ENCODE measurements around the gene PLIN3. TPM values are rescaled to one million over a fixed set of nuclear protein-coding genes. Genes with fewer than 3 reads are reported as not detected.

Gene PLIN3
- total RNA-seq, 2 experiments from 2014 or later = 81.3 to 115 TPM

GRCh38 chr19:4908360-4908759 lies 40.9 kb upstream of the PLIN3 start:
- H3K79me2 ChIP-seq (ENCODE audit: insufficient read depth, low read depth, low read length) = peaks cover 35% of the 10 kb centered on the region
- ChIA-PET CTCF (ENCODE audit: unreplicated experiment) (no interaction called here), POLR2A (no interaction called here)

GRCh38 chr19:4906963-4907362 lies 39.5 kb upstream of the PLIN3 start:
- ChIA-PET CTCF (ENCODE audit: unreplicated experiment) (no interaction called here), POLR2A (interaction anchor here (0.6 kb wide), 1 partner anchor 13 kb away, joined by 5 read pairs; no protein-coding TSS in a partner anchor)
- Histone ChIP-seq H4K20me1 (ENCODE audit: insufficient read depth, low read length) (0 out of 2 replicates have a peak, but pooled peaks cover under 1% of the 10 kb centered on the region), H3K4me2 (ENCODE audit: low read length) (no peak overlapping the region), H3K4me3 (ENCODE audit: low read depth, low read length, poor library complexity, severe bottlenecking) (no peak overlapping the region), H2AFZ (ENCODE audit: low read length) (no peak overlapping the region), H3K9me3 (ENCODE audit: low read length) (no peaks in the 10 kb centered on the region), H3K9me2 (ENCODE audit: insufficient read depth, low read length) (no peaks in the 10 kb centered on the region), H3K4me1 (ENCODE audit: insufficient read depth, low read length, poor library complexity, severe bottlenecking) (peaks cover 22% of the 10 kb centered on the region), H3K79me2 (ENCODE audit: insufficient read depth, low read depth, low read length) (peaks cover 21% of the 10 kb centered on the region), H3K36me3 (ENCODE audit: insufficient read depth, low read length) (peaks cover 18% of the 10 kb centered on the region), H3K27ac (ENCODE audit: low read depth, low read length, poor library complexity, severe bottlenecking) (no peak overlapping the region)
- intact Hi-C loops (cut with micrococcal nuclease; ENCODE audit: unreplicated experiment) = no loop called here
- TF ChIP-seq, protein P1, sequence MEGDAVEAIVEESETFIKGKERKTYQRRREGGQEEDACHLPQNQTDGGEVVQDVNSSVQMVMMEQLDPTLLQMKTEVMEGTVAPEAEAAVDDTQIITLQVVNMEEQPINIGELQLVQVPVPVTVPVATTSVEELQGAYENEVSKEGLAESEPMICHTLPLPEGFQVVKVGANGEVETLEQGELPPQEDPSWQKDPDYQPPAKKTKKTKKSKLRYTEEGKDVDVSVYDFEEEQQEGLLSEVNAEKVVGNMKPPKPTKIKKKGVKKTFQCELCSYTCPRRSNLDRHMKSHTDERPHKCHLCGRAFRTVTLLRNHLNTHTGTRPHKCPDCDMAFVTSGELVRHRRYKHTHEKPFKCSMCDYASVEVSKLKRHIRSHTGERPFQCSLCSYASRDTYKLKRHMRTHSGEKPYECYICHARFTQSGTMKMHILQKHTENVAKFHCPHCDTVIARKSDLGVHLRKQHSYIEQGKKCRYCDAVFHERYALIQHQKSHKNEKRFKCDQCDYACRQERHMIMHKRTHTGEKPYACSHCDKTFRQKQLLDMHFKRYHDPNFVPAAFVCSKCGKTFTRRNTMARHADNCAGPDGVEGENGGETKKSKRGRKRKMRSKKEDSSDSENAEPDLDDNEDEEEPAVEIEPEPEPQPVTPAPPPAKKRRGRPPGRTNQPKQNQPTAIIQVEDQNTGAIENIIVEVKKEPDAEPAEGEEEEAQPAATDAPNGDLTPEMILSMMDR (conservative IDR thresholded peaks at IDR 0.05; ENCODE audit: low read length) = no peak
- no peak for TF ChIP-seq EZH2phosphoT487 (IDR thresholded peaks at IDR 0.05; ENCODE audit: borderline replicate concordance, low read depth, low read length)
- BruUV-seq (replicated peaks) = no TSS peak
- DNase-seq (ENCODE audit: low spot score) = no peak

More at GRCh38 chr19:4908360-4908759, 40.9 kb upstream of the PLIN3 start:
- Histone ChIP-seq H2AFZ (ENCODE audit: low read length) (no peak overlapping the region; the same call in 1 of the 2 replicates), H3K4me3 (ENCODE audit: low read depth, low read length, poor library complexity, severe bottlenecking) (no peak overlapping the region), H3K27ac (ENCODE audit: low read depth, low read length, poor library complexity, severe bottlenecking) (no peak overlapping the region), H3K4me1 (ENCODE audit: insufficient read depth, low read length, poor library complexity, severe bottlenecking) (peaks cover 33% of the 10 kb centered on the region), H3K4me2 (ENCODE audit: low read length) (no peak overlapping the region), H4K20me1 (ENCODE audit: insufficient read depth, low read length) (0 out of 2 replicates have a peak, but pooled peaks cover 11% of the 10 kb centered on the region), H3K9me3 (ENCODE audit: low read length) (no peaks in the 10 kb centered on the region), H3K9me2 (ENCODE audit: insufficient read depth, low read length) (no peaks in the 10 kb centered on the region), H3K36me3 (ENCODE audit: insufficient read depth, low read length) (peaks cover 32% of the 10 kb centered on the region)
- BruUV-seq (replicated peaks) = no TSS peak
- no peak for DNase-seq (ENCODE audit: low spot score)
- intact Hi-C loops (cut with micrococcal nuclease; ENCODE audit: unreplicated experiment) = no loop called here
- TF ChIP-seq, protein P1 (conservative IDR thresholded peaks at IDR 0.05; ENCODE audit: low read length) = no peak
- no peak for TF ChIP-seq EZH2phosphoT487 (IDR thresholded peaks at IDR 0.05; ENCODE audit: borderline replicate concordance, low read depth, low read length)

GRCh38 chr19:4904481-4904880 lies 37.0 kb upstream of the PLIN3 start:
- ChIA-PET POLR2A (no interaction called here), CTCF (ENCODE audit: unreplicated experiment) (no interaction called here)
- DNase-seq (ENCODE audit: low spot score) = no peak
- no peaks in the 10 kb centered on the region for H4K20me1 ChIP-seq (ENCODE audit: insufficient read depth, low read length)
- no peaks in the 10 kb centered on the region for H3K36me3 ChIP-seq (ENCODE audit: insufficient read depth, low read length)
- no peak overlapping the region for H2AFZ ChIP-seq (ENCODE audit: low read length)
- H3K4me3 ChIP-seq (ENCODE audit: low read depth, low read length, poor library complexity, severe bottlenecking) = no peak overlapping the region
- no peak overlapping the region for H3K27ac ChIP-seq (ENCODE audit: low read depth, low read length, poor library complexity, severe bottlenecking)
- H3K79me2 ChIP-seq (ENCODE audit: insufficient read depth, low read depth, low read length) = no peaks in the 10 kb centered on the region
- TF ChIP-seq EZH2phosphoT487 (IDR thresholded peaks at IDR 0.05; ENCODE audit: borderline replicate concordance, low read depth, low read length) = no peak
- TF ChIP-seq, protein P1 (conservative IDR thresholded peaks at IDR 0.05; ENCODE audit: low read length) = no peak
- no peak overlapping the region for H3K4me2 ChIP-seq (ENCODE audit: low read length)
- no TSS peak for BruUV-seq (replicated peaks)
- no peaks in the 10 kb centered on the region for H3K9me2 ChIP-seq (ENCODE audit: insufficient read depth, low read length)
- intact Hi-C loops (cut with micrococcal nuclease; ENCODE audit: unreplicated experiment) = no loop called here
- peaks cover 14% of the 10 kb centered on the region for H3K4me1 ChIP-seq (ENCODE audit: insufficient read depth, low read length, poor library complexity, severe bottlenecking)
- H3K9me3 ChIP-seq (ENCODE audit: low read length) = no peaks in the 10 kb centered on the region
